ENCODE data around the gene WDR35.

Gene WDR35

GRCh38 chr2:19989667-19990415 lies at the start of gene WDR35:
Gene WDR35, minus strand, starts transcription at chr2:19990105. Its CDS starts 90 bp downstream, at chr2:19990015.
- DNase-seq (ENCODE audit: low read depth in 2 of 2) = peak; percentile 91 to 93

- DNase-seq (ENCODE audit: low read depth in 2 of 2) = no peak
Measured at GRCh38 chr2:20037660-20038059, 47.8 kb upstream of the WDR35 start.

DNA sequence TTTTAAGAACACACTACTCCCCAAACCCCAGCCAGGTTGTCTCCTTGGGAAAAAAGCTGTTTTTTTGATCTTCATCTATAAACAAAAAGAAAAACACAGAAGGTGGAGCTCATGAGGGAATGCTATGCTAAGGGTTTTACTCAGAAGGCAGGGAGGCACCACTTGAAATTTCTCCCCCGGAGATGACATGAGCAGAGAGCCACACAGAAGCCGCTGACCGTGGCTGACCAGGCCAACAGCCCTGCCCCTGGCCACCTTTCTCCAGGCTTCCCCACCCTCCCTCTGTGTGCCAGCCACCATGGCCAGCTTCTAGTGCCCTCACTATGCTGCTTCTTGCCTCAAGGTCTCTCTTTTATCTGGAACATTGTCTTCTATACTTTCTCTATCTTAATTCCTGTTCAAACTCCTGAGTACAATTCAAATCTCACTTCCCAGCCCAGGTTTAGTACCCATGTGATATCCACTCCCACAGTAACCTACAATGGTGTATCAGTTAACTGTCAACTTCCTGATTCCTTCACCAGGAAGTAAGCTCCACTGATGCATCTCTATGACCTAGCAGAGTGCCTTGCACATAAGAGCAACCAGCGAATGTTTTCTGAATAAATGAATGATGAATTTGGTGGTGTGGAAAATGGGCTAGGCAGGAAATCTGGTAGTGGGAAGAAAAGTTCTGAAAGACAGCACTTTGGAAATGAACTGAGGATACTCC lies 46.2 kb upstream of the WDR35 start:
- DNase-seq (ENCODE audit: low read depth in 2 of 2) = no peak

DNA sequence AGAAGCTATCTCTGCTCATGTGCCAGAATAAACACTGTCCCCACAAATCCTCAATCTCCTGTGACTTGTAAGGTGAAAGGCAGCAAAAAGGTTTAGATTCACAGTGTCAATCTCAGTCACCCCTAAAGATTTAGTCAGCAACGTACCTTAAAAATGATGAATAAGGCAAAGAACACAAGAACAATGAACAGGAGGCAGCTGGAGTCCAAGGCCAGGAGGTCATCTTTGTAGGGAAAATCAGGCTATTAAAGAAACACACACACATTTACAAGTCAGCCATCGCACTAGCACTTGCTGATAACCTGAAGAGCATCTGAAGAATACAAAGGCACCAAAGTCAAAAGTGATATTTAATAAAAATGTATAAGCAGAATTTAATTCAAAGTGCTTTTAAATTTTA lies 44.9 kb upstream of the WDR35 start:
- no peak for DNase-seq (ENCODE audit: low read depth in 2 of 2)

DNA sequence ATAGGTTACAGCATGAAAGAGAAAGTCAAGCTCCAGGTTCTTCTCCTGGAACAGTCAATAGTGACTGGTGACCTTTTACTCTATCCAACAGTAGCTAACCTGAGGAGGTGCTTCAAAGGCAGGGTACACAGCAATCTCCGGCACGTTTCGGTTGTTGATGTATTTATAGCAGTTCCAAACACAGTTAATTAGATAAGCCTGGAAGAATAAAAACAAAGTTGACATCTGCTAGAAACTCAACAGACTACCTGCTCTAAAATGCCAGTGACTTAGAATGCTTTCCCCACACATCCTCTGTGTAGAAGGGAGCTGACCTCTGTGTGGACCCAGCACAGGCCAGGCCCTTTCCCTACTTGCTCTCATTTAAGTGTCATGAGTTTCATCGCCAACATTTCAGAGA lies 44.3 kb upstream of the WDR35 start:
- DNase-seq (ENCODE audit: low read depth in 2 of 2) = no peak

DNA sequence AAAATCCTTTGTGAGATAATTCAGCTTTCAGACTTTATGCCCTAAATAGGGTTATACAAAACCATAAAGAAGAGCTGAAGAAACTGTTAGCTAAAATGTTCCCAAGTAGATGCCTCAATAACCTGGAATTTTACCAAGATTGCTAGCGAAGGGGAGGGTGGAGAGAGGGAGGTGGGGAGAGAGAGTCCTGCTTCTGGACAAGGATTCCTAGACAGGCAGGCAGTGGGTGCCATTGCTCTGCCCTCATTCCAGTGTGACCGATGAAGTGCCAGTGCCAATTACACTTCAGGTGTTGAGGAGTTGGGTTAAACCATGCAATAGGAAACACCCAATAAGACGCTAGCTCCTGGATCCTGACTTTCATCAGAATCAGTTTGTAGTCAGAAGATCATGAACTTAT lies 43.4 kb upstream of the WDR35 start:
- DNase-seq (ENCODE audit: low read depth in 2 of 2) = no peak

GRCh38 chr2:20030224-20030623 lies 40.3 kb upstream of the WDR35 start:
- DNase-seq (ENCODE audit: low read depth in 2 of 2) = no peak

DNA sequence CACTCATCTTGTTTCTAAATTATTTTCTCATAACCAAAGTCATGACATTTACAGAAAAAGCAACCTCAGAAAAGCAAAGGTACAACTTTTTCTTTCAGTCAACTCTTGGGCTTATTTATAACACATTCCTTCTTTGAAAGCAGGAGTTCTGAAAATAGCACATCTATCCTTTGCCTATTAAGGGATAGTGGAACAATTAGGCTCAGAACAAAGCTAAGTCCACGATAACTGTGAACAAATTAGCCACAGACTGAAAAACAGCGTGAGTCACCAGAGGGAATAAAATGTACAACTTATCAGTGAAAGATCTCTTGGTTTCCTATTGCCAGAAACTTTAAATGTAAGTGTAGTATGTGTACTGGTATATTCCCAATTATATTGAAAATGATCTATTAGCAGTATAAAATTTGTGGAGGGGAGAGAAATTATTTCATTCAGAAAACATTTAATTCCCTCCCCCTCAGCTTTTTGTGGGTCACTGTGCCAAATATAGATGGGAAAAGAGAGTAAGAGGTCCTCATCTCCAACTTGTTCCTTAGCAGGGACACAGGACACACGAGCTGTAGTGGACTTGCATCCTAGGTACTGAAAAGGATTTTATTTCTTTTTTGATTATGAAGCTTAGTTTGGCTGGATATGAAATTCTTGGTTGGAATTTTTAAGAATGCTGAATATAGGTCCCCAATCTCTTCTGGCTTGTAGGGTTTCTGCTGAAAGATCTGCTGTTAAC lies 38.0 kb upstream of the WDR35 start:
- DNase-seq (ENCODE audit: low read depth in 2 of 2) = no peak

DNA sequence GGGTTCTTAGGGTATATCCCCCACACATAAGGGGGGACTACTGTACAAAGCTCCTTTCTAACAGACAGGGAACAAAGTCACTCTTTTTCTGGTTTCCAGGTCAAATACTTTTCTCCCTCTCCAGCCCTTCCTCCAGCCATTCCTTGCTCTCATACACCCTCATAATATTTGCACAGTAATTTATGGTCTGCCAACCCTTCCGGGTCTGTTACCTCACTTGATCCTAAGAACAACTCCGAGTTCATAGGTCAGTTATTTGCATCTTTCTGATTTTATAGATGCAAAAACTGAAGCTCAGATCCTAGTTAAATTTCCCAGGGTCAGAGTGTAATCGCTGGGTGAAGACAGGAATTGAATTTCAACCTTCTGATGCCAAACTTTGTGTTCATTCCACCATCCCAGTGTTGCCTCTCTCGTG lies 37.4 kb upstream of the WDR35 start:
- no peak for DNase-seq (ENCODE audit: low read depth in 2 of 2)

- DNase-seq (ENCODE audit: low read depth in 2 of 2) = no peak
Measured at GRCh38 chr2:20025065-20025786, 35.3 kb upstream of the WDR35 start.

DNA sequence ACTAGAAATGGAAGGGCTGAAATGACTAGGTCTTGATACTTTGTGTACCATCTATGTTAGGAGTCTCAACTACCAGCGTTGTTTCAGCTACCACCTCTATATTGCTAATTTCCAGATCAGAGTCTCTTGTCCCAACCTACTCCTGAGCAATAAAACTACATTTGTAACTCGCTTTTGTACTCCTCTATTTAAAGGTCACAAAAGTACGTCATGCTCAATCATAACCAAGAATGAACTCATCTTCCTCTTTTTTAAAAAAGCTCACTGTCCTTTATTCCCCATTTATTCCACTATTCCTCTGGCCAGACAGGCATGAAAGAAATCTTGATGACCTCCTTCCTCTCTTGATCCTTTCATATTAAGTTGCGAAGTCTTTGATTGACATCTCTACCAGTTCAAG lies 33.8 kb upstream of the WDR35 start:
- DNase-seq (ENCODE audit: low read depth in 2 of 2) = no peak

GRCh38 chr2:20021405-20022009 lies 31.6 kb upstream of the WDR35 start:
- no peak for DNase-seq (ENCODE audit: low read depth in 2 of 2)

DNA sequence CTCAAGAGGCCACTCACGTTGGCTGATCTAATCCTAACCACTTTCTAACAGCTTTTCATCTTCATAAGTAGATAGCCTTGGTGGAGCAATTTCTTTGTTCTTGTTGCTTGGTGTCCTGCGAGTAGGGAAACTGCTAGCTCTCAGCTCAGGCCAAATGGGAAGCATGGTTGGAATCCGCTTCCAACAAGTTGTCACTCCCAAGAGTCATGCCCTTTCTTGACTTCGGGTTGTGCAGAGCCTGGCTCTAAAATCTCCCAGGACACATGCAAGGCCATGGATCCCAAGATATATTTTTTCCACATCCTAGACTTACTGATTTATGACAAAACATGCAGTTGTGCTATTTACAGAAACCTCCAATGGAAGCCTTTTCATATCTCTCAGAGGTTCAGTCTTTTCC lies 29.8 kb upstream of the WDR35 start:
- DNase-seq (ENCODE audit: low read depth in 2 of 2) = no peak

GRCh38 chr2:20018601-20019152 lies 28.8 kb upstream of the WDR35 start:
- no peak for DNase-seq (ENCODE audit: low read depth in 2 of 2)

DNA sequence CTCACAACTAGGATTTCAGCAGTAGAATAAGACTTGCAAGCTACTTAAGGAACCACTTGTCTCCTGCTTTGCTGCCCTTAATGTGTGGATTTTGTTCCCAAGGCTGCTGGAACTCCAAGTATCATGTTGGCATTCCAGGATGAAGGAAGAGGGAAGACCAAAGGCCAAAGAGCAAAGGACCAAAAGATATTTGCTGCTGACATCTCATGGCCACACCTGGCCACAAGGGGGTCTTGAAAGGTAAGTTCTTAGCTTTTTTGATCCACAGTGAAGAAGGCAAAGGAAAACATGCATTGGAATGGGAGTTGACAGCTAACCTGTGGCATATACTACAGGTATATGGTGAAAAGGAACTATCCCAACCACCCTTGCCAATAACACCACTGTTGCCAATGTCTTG lies 26.4 kb upstream of the WDR35 start:
- DNase-seq (ENCODE audit: low read depth in 2 of 2) = no peak

- no peak for DNase-seq (ENCODE audit: low read depth in 2 of 2)
Measured at GRCh38 chr2:20015482-20016083, 25.7 kb upstream of the WDR35 start.

DNA sequence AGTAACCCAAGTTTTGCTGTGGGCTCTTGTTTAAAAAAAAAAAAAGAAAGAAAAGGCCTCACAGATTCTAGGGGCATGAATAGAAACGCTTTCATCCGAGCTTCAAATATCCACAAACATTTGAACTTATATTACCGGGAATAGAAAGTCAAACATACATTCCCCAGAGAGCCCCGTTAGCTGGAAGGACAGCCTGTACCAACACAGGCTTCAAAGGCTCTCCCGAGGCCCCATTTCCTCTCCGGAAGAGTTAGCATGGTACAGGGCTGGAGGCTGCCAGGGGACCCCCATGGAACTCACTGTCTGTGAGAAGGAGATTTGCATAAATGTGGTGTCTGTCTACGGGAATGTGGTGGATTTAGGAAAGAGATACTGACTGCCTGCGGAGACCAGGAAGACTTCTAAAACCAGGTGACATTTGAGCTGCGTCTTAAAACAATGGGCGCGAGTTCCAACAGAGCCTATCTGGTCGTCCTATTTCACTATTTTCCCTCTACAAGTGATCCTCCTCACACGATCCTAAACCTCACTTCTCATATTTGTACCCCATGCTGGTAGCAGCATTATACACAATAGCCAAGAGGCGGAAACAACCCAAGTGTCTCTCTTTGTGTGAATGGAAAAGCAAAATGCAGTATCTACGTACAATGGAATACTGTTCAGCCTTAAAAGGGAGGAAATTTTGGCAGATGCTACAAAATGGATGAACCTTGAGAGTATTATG lies 23.4 kb upstream of the WDR35 start:
- DNase-seq (ENCODE audit: low read depth in 2 of 2) = no peak

DNA sequence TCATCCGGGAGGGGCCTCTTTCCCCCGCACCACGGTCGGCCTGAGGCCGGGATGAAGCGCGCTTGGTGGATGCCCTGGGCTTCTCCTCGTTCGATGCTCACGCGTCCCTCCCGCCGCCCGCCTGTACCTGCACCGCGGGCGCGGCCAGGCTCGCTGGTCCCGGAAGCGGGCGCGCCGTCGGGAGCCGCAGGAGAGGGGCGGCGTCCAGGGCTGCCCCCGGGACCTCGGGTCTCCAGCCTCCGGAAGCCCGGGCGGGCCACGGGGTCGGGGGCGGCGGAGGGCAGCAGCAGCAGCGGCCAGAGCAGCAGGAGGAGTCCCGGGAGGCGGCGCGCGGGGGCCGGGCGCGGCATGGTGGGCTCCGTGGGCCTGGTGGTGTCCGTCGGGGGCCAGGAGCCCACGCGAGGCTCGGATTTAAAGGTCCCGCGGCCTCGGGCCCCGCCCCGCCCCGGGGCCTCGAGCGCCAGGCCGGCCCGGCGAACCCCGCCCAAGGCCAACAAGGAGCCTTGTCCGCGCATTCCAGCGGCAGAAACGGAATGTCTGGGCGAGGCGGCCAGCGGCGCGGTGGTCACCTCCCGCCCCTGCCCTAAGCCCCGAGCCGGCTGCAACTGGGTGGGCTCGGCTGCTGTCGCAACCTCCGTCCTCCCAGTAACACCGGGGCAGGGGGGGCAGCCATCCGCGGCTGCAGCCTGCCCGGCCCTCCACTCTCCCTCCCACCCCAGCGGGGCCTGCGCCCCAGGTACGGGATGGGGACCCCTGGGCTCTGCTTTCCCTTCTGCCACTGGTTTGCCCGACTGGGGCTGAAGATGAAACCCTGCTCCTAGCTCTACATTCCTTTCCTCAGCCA lies 22.6 kb upstream of the WDR35 start, which contains the start of gene MATN3:
Gene MATN3 (minus strand): TSS at position 387 of the 844 bp plus-strand sequence. CDS start 37 bp downstream, at position 350.
- DNase-seq (ENCODE audit: low read depth in 2 of 2) = no peak

- DNase-seq (ENCODE audit: low read depth in 2 of 2) = no peak
Measured at GRCh38 chr2:20012032-20012281, 22.1 kb upstream of the WDR35 start.
